ENCODE data around the gene FGF9.

Gene FGF9

DNA sequence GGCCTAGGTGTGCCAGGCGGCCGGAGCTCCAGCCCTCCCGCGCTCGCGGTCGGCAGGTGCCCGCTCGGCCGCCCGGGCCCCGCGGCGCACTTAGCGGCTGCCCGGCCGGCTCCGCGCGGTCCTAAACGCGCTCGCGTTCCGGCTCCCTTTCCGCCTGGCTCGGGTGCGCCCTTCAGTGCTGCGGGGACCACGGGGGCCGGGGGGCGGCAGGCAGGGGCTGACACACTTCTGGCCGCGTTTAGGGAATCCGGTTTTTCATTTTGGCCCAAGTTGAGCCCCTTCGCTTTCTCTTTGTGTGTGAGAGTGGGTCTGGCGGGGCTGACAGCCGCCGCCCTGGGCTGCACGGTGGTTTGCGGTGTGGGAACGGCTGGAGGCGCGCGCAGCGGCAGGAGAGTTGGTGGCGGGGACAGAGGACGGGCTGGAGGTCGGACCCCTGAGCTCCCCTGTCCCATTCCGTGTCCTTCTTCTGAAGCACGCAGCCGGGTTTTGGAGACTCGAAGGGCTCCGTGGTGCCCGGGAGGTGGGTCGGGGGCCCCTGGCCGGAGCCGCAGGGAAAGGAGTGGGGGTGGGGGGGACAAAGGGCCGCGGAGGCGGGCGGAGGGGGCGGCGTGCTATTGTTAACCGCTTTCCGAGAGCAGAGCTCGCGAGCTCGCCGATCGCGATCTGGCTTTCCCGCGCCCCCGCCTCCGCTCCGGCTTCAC, 3.1 kb downstream of the FGF9 start:
- TF ChIP-seq EGR1 (IDR thresholded peaks at IDR 0.05) (peak; percentile 19; the same call in 1 of the 2 replicates), CEBPB (IDR thresholded peaks at IDR 0.05) (no peak), ZBTB7A (IDR thresholded peaks at IDR 0.05; ENCODE audit: low read depth) (peak; percentile 89), TAF1 (IDR thresholded peaks at IDR 0.05; ENCODE audit: low read depth) (no peak), YY1 (IDR thresholded peaks at IDR 0.05; ENCODE audit: low read depth) (peak; percentile 14; the same call in 1 of the 2 replicates)
- TF ChIP-seq, protein P1, sequence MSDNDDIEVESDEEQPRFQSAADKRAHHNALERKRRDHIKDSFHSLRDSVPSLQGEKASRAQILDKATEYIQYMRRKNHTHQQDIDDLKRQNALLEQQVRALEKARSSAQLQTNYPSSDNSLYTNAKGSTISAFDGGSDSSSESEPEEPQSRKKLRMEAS (IDR thresholded peaks at IDR 0.05), result peak; percentile 46; the same call in 1 of the 2 replicates

DNA sequence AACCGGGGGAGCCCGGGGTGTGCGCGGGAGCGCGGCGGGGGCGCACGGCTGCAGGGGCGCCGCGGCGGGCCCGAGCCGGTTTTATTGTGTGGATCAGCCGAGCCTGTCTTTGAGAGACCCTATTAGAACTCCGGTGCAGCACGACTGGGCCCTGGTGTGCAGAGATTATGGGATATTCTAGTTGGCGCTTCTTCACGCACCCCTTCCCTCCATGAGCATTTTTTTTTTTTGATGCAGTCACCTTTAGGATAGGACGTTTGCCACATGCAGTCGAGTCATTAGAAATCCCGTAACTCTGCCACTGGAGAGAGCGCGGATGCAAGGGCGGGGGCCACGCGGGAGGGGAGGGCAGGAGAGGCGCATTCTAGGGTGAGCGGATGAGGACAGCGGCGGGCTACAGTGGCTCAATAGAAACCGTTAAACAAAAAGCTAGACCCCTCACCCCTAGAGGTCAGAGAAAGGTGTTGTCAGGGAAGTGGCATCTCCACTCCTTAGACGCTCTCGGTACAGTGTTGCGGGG, 3.7 kb downstream of the FGF9 start:
- TF ChIP-seq EP300 (IDR thresholded peaks at IDR 0.05; ENCODE audit: borderline replicate concordance) (no peak), NFIC (IDR thresholded peaks at IDR 0.05) (no peak), CEBPB (IDR thresholded peaks at IDR 0.05) (no peak), TEAD4 (IDR thresholded peaks at IDR 0.05) (no peak), EGR1 (IDR thresholded peaks at IDR 0.05) (no peak), YY1 (IDR thresholded peaks at IDR 0.05; ENCODE audit: low read depth) (no peak), FOXM1 (IDR thresholded peaks at IDR 0.05; ENCODE audit: borderline replicate concordance, low read depth) (no peak), TCF12 (IDR thresholded peaks at IDR 0.05; ENCODE audit: low read depth) (no peak), RAD21 (IDR thresholded peaks at IDR 0.05; ENCODE audit: low read depth) (no peak), CREB1 (IDR thresholded peaks at IDR 0.05; ENCODE audit: low read depth) (no peak), ZBTB7A (IDR thresholded peaks at IDR 0.05; ENCODE audit: low read depth) (no peak), TAF1 (IDR thresholded peaks at IDR 0.05; ENCODE audit: low read depth) (no peak)
- TF ChIP-seq, protein P1 (IDR thresholded peaks at IDR 0.05), result no peak
- TF ChIP-seq, protein P2, sequence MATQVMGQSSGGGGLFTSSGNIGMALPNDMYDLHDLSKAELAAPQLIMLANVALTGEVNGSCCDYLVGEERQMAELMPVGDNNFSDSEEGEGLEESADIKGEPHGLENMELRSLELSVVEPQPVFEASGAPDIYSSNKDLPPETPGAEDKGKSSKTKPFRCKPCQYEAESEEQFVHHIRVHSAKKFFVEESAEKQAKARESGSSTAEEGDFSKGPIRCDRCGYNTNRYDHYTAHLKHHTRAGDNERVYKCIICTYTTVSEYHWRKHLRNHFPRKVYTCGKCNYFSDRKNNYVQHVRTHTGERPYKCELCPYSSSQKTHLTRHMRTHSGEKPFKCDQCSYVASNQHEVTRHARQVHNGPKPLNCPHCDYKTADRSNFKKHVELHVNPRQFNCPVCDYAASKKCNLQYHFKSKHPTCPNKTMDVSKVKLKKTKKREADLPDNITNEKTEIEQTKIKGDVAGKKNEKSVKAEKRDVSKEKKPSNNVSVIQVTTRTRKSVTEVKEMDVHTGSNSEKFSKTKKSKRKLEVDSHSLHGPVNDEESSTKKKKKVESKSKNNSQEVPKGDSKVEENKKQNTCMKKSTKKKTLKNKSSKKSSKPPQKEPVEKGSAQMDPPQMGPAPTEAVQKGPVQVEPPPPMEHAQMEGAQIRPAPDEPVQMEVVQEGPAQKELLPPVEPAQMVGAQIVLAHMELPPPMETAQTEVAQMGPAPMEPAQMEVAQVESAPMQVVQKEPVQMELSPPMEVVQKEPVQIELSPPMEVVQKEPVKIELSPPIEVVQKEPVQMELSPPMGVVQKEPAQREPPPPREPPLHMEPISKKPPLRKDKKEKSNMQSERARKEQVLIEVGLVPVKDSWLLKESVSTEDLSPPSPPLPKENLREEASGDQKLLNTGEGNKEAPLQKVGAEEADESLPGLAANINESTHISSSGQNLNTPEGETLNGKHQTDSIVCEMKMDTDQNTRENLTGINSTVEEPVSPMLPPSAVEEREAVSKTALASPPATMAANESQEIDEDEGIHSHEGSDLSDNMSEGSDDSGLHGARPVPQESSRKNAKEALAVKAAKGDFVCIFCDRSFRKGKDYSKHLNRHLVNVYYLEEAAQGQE (IDR thresholded peaks at IDR 0.05; ENCODE audit: low read depth), result no peak
- TF ChIP-seq, protein P3, sequence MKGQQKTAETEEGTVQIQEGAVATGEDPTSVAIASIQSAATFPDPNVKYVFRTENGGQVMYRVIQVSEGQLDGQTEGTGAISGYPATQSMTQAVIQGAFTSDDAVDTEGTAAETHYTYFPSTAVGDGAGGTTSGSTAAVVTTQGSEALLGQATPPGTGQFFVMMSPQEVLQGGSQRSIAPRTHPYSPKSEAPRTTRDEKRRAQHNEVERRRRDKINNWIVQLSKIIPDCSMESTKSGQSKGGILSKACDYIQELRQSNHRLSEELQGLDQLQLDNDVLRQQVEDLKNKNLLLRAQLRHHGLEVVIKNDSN (IDR thresholded peaks at IDR 0.05), result no peak

DNA sequence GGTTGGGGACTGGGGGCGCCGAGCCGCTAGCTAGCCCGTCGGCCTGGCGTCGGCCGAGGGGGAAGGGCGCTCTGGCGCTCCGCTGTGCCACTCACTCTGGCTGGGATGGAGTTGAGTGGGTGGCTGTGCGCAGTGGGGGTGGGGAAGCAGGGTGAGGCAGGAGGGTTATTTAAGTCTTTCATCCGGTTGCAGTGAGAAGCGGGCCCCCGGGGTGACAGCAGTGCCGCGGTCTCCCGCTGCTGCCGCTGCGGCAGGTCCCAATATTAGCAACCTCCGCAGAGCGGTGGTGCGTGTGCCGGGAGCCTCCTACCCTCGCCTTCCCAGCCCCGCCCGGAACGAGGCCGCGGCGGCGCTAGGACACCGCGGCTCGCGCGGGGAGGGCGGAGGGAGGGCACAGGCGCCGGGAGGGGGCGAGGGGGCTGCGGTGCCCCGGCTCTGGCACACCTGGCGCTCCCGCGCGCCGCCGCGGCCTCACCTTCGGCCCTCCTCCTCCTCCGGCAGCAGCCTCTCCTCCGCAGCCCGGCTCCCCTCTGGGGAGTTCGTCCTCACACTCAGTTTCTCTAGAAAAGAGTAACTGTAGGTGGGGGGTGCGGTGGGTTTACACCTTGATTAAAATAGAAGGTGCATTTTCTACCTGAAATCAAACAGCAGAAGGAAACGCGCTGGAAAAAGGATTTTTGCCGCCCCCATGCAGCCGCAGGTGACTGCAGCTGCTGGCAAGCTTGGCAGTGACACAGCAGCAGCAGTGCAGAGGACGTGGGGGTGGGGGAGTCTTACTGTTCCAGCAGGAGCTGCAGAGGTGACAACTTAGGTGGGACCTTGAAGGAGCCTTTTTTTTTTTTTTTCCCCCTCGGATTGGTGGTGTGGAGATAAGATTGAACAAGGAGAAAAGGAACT, 4.5 kb downstream of the FGF9 start:
- TF ChIP-seq YY1 (IDR thresholded peaks at IDR 0.05; ENCODE audit: low read depth) (no peak), TCF12 (IDR thresholded peaks at IDR 0.05; ENCODE audit: low read depth) (0 out of 2 replicates have a peak, but pooled peaks have one; percentile 36), TAF1 (IDR thresholded peaks at IDR 0.05; ENCODE audit: low read depth) (no peak), CREB1 (IDR thresholded peaks at IDR 0.05; ENCODE audit: low read depth) (no peak), EGR1 (IDR thresholded peaks at IDR 0.05) (peak; percentile 91), TEAD4 (IDR thresholded peaks at IDR 0.05) (0 out of 2 replicates have a peak, but pooled peaks have one; percentile 22), RAD21 (IDR thresholded peaks at IDR 0.05; ENCODE audit: low read depth) (no peak), ZBTB7A (IDR thresholded peaks at IDR 0.05; ENCODE audit: low read depth) (peak; percentile 56; the same call in 1 of the 2 replicates), FOXM1 (IDR thresholded peaks at IDR 0.05; ENCODE audit: borderline replicate concordance, low read depth) (no peak), CEBPB (IDR thresholded peaks at IDR 0.05) (no peak)
- TF ChIP-seq, protein P1 (IDR thresholded peaks at IDR 0.05), result peak; percentile 50; the same call in 1 of the 2 replicates
- TF ChIP-seq, protein P3 (IDR thresholded peaks at IDR 0.05), result no peak
- TF ChIP-seq, protein P2 (IDR thresholded peaks at IDR 0.05; ENCODE audit: low read depth), result no peak

DNA sequence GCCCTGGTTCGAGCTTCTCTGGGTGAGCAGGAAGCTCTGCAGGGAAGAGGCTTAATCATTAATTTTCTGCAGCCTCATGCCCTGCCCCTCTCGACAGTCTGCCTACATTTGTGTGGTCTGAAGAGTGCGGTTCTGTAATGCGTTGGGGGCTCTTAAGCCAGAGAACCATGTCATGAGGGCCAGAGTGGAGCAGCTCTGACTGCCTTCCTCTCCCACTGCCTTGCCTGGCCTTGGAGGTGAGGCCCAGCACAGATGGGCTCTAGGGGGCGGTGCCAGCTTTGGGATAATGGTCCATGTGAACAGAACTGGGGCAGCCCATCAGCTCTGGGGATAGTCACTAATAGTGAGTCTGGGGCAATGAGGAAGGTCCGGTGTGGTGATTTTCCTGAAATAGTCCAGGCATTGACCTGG, 5.7 kb downstream of the FGF9 start:
- TF ChIP-seq RAD21 (IDR thresholded peaks at IDR 0.05; ENCODE audit: low read depth), result peak; percentile 63
- no peak for TF ChIP-seq TEAD4 (IDR thresholded peaks at IDR 0.05)
